PC-9 (cell line): ENCODE measurements around the gene MOB3B.

Experiments used
- EZH2 ChIP-seq: fragments of 200-600 bp; sonication (generic); IDR thresholded peaks from 2 replicates; pipeline ENCODE4 v1.8.0; 2017; ENCODE audit warnings: antibody characterized with exemption, low read depth
- TF ChIP-seq, protein P1 (sequence below): fragments of 200-600 bp; sonication (generic); conservative IDR thresholded peaks from 2 replicates; pipeline ENCODE4 v1.6.1; 2017; ENCODE audit warnings: mixed run types, antibody characterized with exemption, mild to moderate bottlenecking, moderate library complexity

DNA sequence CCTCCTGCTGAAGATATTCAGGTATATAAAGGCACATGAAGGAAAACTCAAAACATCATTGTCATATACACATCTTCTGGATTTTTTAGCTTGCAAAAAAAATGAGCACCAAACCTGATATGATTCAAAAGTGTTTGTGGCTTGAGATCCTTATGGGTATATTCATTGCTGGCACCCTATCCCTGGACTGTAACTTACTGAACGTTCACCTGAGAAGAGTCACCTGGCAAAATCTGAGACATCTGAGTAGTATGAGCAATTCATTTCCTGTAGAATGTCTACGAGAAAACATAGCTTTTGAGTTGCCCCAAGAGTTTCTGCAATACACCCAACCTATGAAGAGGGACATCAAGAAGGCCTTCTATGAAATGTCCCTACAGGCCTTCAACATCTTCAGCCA is 5.4 kb downstream of the MOB3B start, which contains the start of gene IFNK:
- TF ChIP-seq, protein P1, sequence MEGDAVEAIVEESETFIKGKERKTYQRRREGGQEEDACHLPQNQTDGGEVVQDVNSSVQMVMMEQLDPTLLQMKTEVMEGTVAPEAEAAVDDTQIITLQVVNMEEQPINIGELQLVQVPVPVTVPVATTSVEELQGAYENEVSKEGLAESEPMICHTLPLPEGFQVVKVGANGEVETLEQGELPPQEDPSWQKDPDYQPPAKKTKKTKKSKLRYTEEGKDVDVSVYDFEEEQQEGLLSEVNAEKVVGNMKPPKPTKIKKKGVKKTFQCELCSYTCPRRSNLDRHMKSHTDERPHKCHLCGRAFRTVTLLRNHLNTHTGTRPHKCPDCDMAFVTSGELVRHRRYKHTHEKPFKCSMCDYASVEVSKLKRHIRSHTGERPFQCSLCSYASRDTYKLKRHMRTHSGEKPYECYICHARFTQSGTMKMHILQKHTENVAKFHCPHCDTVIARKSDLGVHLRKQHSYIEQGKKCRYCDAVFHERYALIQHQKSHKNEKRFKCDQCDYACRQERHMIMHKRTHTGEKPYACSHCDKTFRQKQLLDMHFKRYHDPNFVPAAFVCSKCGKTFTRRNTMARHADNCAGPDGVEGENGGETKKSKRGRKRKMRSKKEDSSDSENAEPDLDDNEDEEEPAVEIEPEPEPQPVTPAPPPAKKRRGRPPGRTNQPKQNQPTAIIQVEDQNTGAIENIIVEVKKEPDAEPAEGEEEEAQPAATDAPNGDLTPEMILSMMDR: no peak
- TF ChIP-seq EZH2: no peak
